T47D (cell line): Measurements from ENCODE around the gene TMPRSS6.

ENCODE experiments used
- DNase-seq, 2 experiments: peaks; one replicate each; pipeline versions ENCODE4 v3.0.0 to v3.0.0-alpha.2; 2011 to 2012; ENCODE audit warnings: low read depth in 1 of 2, low spot score in 1 of 2
- JUND ChIP-seq: IDR thresholded peaks from 2 replicates; pipeline ENCODE4 v1.6.1; 2012; ENCODE audit warnings: low read depth
- in situ Hi-C: cut with HindIII; loops from 2 replicates; pipeline ENCODE4 v1.10.0; 2016; ENCODE audit warnings: low sequenced_read_pairs, low pct_unique_long_range_greater_than_20kb

TMPRSS6 gene

GRCh38 chr22:37037669-37038068 lies 71.8 kb downstream of the TMPRSS6 start:
- DNase-seq = no peak
- in situ Hi-C loops = no loop called here
- TF ChIP-seq JUND = no peak

GRCh38 chr22:37036655-37037377 lies 72.7 kb downstream of the TMPRSS6 start:
- in situ Hi-C loops = no loop called here
- DNase-seq = no peak
- no peak for TF ChIP-seq JUND

- DNase-seq = no peak
- in situ Hi-C loops = no loop called here
- no peak for TF ChIP-seq JUND
Measured at GRCh38 chr22:37033605-37034430, 75.7 kb downstream of the TMPRSS6 start.

- in situ Hi-C loops = no loop called here
- peak; percentile 43 to 71 for DNase-seq
- TF ChIP-seq JUND = no peak
Measured at GRCh38 chr22:37032535-37033460, 76.7 kb downstream of the TMPRSS6 start.

- TF ChIP-seq JUND = no peak
- peak in 1 of 2 experiments; percentile 42 for DNase-seq
- in situ Hi-C loops = no loop called here
Measured at GRCh38 chr22:37032134-37032534, 77.4 kb downstream of the TMPRSS6 start.

GRCh38 chr22:37030560-37031281 lies 78.8 kb downstream of the TMPRSS6 start:
- no peak for DNase-seq
- in situ Hi-C loops = no loop called here
- TF ChIP-seq JUND = no peak

- DNase-seq = no peak
- no peak for TF ChIP-seq JUND
- in situ Hi-C loops = no loop called here
Measured at GRCh38 chr22:37028692-37029674, 80.5 kb downstream of the TMPRSS6 start.

- in situ Hi-C loops = no loop called here
- TF ChIP-seq JUND = no peak
Measured at GRCh38 chr22:37027556-37027955, 82.0 kb downstream of the TMPRSS6 start.

GRCh38 chr22:37026325-37026724 lies 83.2 kb downstream of the TMPRSS6 start:
- no peak for TF ChIP-seq JUND
- in situ Hi-C loops = no loop called here
- no peak for DNase-seq

More at GRCh38 chr22:37027556-37027955, 82.0 kb downstream of the TMPRSS6 start:
- no peak for DNase-seq

GRCh38 chr22:37025500-37026070 lies 83.9 kb downstream of the TMPRSS6 start:
- DNase-seq = no peak
- in situ Hi-C loops = no loop called here
- TF ChIP-seq JUND = no peak
